Mesendoderm (in vitro differentiated cells): ENCODE results near the gene SFXN3.

Source experiments
- DNase-seq: peaks from one replicate; pipeline ENCODE4 v3.0.0; 2013
- H2AK5ac ChIP-seq: 2 replicates; pipeline ENCODE4 v1.6.1; 2013; ENCODE audit warnings: low read length, inconsistent platforms
- H2BK120ac ChIP-seq: 2 replicates; pipeline ENCODE4 v1.6.1; 2013; ENCODE audit warnings: low read depth, mild to moderate bottlenecking, low read length, moderate library complexity, mixed read lengths
- H2BK15ac ChIP-seq: replicated peaks from 2 replicates; pipeline ENCODE4 v1.6.1; 2013; ENCODE audit warnings: low read depth, mild to moderate bottlenecking, moderate library complexity
- H2BK5ac ChIP-seq: 2 replicates; pipeline ENCODE4 v1.6.1; 2013; ENCODE audit warnings: low read length, inconsistent platforms
- H3K18ac ChIP-seq: 2 replicates; pipeline ENCODE4 v1.6.1; 2013; ENCODE audit warnings: mild to moderate bottlenecking, low read length, mixed read lengths
- H3K23ac ChIP-seq: one replicate; pipeline ENCODE4 v1.6.1; 2013; ENCODE audit warnings: low read length
- H3K27ac ChIP-seq: 2 replicates; pipeline ENCODE4 v1.5.1; 2013; ENCODE audit warnings: low read depth, mild to moderate bottlenecking, inconsistent platforms, low read length, moderate library complexity
- H3K27me3 ChIP-seq: 2 replicates; pipeline ENCODE4 v1.6.1; 2013; ENCODE audit warnings: low read length, control low read depth, mild to moderate bottlenecking, inconsistent platforms; ENCODE audit not compliant: insufficient read depth, poor library complexity
- H3K36me3 ChIP-seq: 2 replicates; pipeline ENCODE4 v1.6.1; 2013; ENCODE audit warnings: low read length, inconsistent platforms; ENCODE audit not compliant: control insufficient read depth, insufficient read depth
- H3K4ac ChIP-seq: one replicate; pipeline ENCODE4 v1.6.1; 2013; ENCODE audit warnings: low read depth, mild to moderate bottlenecking, low read length, moderate library complexity
- H3K4me1 ChIP-seq: 2 replicates; pipeline ENCODE4 v1.6.1; 2013; ENCODE audit warnings: low read depth, low read length, inconsistent platforms; ENCODE audit not compliant: control insufficient read depth
- H3K4me2 ChIP-seq: 2 replicates; pipeline ENCODE4 v1.6.1; 2013; ENCODE audit warnings: low read length
- H3K4me3 ChIP-seq: 2 replicates; pipeline ENCODE4 v1.5.1; 2013; ENCODE audit warnings: mild to moderate bottlenecking, low read length
- H3K56ac ChIP-seq: one replicate; pipeline ENCODE4 v1.6.1; 2013; ENCODE audit warnings: low read length
- H3K79me1 ChIP-seq: 2 replicates; pipeline ENCODE4 v1.6.1; 2013; ENCODE audit warnings: low read length, inconsistent platforms
- H3K79me2 ChIP-seq: 2 replicates; pipeline ENCODE4 v1.6.1; 2013; ENCODE audit warnings: mild to moderate bottlenecking, low read length; ENCODE audit not compliant: control insufficient read depth, insufficient read depth
- H3K9ac ChIP-seq: 2 replicates; pipeline ENCODE4 v1.6.1; 2013; ENCODE audit warnings: low read length, inconsistent platforms
- H4K5ac ChIP-seq: one replicate; pipeline ENCODE4 v1.6.1; 2013; ENCODE audit warnings: low read length
- H4K8ac ChIP-seq: one replicate; pipeline ENCODE4 v1.6.1; 2013; ENCODE audit warnings: low read depth, mild to moderate bottlenecking, control low read depth, low read length, moderate library complexity
- WGBS: extraction: QIAGEN DNeasy Blood & Tissue Kit; methylation state at CpG from one replicate; pipeline ENCODE4 v1.1.7; 2013; ENCODE audit warnings: low lambda C conversion rate, missing lambda C conversion rate; ENCODE audit not compliant: insufficient coverage; ENCODE audit errors: extremely low coverage; 5-methylcytosine and 5-hydroxymethylcytosine counted together

Gene SFXN3

GRCh38 chr10:101046332-101047238 lies 15.6 kb downstream of the SFXN3 start:
- peak overlapping the region; percentile 17 for H3K56ac ChIP-seq
- H3K4me1 ChIP-seq = peaks cover 9% of the 10 kb centered on the region
- H3K27me3 ChIP-seq = peaks cover 45% of the 10 kb centered on the region
- H2BK120ac ChIP-seq = no peak overlapping the region
- DNase-seq = peak; percentile 53
- no peak overlapping the region for H4K8ac ChIP-seq
- H3K18ac ChIP-seq = no peak overlapping the region
- no peaks in the 10 kb centered on the region for H3K36me3 ChIP-seq
- H2BK15ac ChIP-seq = no peak overlapping the region
- no CpG with 5 or more reads among the region's 25 CpGs for WGBS
- H3K4ac ChIP-seq = no peak overlapping the region
- peak overlapping the region; percentile 34 for H3K9ac ChIP-seq
- no peak overlapping the region for H2AK5ac ChIP-seq
- H3K23ac ChIP-seq = no peak overlapping the region
- H3K4me3 ChIP-seq = no peak overlapping the region
- H3K27ac ChIP-seq = no peak overlapping the region
- H3K4me2 ChIP-seq = no peak overlapping the region
- H2BK5ac ChIP-seq = no peak overlapping the region
- no peaks in the 10 kb centered on the region for H3K79me1 ChIP-seq
- no peaks in the 10 kb centered on the region for H3K79me2 ChIP-seq
- no peak overlapping the region for H4K5ac ChIP-seq

DNA sequence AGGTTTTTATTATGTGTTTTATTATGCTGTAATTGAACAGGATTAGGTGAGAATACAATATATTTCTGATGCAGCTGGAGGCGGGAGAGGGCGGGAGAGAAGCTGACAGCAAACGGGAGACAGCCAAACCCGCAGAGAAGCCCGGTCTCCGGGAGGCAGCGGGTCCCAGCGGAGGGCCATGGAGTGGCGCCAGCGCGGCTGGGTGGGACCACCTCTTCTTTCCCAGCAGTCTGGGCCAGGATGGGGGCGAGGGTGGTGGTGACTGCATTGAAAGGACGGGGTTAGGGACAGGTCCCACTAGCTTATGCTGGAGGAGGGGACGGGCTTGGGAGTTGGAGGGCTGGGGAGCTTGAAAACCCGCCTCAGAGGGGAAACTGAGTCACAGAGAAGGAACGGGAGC lies 16.2 kb downstream of the SFXN3 start:
- Histone ChIP-seq H3K4ac (no peak overlapping the region), H3K23ac (no peak overlapping the region), H3K18ac (no peak overlapping the region), H3K56ac (no peak overlapping the region), H4K8ac (no peak overlapping the region), H4K5ac (no peak overlapping the region), H2BK5ac (no peak overlapping the region), H3K79me1 (no peaks in the 10 kb centered on the region), H3K4me3 (no peak overlapping the region), H3K27me3 (peaks cover 45% of the 10 kb centered on the region), H3K27ac (no peak overlapping the region), H3K9ac (no peak overlapping the region), H2BK120ac (no peak overlapping the region), H3K36me3 (no peaks in the 10 kb centered on the region), H3K4me1 (peaks cover 8% of the 10 kb centered on the region), H3K79me2 (no peaks in the 10 kb centered on the region), H3K4me2 (no peak overlapping the region), H2AK5ac (no peak overlapping the region), H2BK15ac (no peak overlapping the region)
- DNase-seq = no peak
- no CpG with 5 or more reads among the region's 16 CpGs for WGBS

GRCh38 chr10:101047961-101048892 lies 17.2 kb downstream of the SFXN3 start:
- Histone ChIP-seq H3K79me2 (no peaks in the 10 kb centered on the region), H2BK5ac (no peak overlapping the region), H2BK15ac (no peak overlapping the region), H3K9ac (no peak overlapping the region), H3K36me3 (no peaks in the 10 kb centered on the region), H3K56ac (no peak overlapping the region), H2AK5ac (no peak overlapping the region), H3K23ac (no peak overlapping the region), H3K4me1 (peaks cover 6% of the 10 kb centered on the region), H4K5ac (no peak overlapping the region), H3K4me2 (no peak overlapping the region), H3K27me3 (peaks cover 45% of the 10 kb centered on the region), H3K79me1 (no peaks in the 10 kb centered on the region), H3K18ac (no peak overlapping the region), H2BK120ac (no peak overlapping the region), H3K4ac (no peak overlapping the region), H4K8ac (no peak overlapping the region), H3K4me3 (no peak overlapping the region), H3K27ac (no peak overlapping the region)
- WGBS = no CpG with 5 or more reads among the region's 62 CpGs
- DNase-seq = peak; percentile 71

DNA sequence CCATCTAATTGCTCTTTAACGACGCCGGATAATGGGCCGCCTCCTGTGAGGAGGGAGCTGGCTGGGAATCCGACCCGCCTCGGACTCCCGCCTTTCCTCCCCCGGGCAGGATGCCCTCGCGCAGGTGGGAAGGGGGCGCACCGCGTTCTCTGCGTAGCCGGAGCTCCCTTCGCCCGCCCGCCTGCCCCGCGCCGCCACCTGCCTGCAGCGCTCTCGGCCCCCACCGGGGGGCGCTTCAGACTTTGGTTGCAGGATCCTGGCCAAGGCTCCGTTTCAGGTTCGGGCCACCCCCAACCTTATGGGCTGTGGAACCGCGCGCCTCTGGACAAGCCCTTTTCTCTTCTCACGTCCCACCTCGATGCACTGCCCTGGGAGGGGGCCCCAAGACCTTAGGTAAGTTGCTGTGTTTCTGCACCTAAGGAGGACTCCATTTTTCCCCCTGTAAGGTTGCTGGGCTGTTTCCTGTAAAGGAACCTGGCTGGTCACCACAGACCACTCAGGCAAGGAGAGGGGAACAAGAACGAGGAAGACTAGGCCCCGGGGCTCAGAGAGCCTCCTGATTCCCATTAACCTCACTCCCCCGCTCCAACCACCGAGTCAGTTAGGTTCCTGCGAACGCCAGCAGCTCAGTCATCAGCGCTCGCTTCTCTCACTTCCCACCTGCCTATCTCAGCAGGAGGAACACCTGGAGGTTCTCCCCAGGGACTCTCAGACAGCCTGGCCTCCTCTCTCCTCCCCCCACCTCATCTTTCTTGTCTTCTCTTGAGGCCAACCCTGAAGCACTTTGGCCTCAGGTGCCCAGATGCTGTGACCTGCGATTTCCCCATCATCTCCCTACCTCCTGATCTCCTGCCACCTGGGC lies 19.4 kb downstream of the SFXN3 start:
- DNase-seq = peak; percentile 76
- WGBS = no CpG with 5 or more reads among the region's 42 CpGs

GRCh38 chr10:101052285-101052684 lies 21.3 kb downstream of the SFXN3 start:
- Histone ChIP-seq H3K79me1 (no peaks in the 10 kb centered on the region), H4K5ac (no peak overlapping the region), H3K18ac (no peak overlapping the region), H3K4me1 (peaks cover 2% of the 10 kb centered on the region), H3K4me3 (no peak overlapping the region), H3K4ac (no peak overlapping the region), H3K4me2 (no peak overlapping the region), H3K23ac (no peak overlapping the region), H2BK120ac (no peak overlapping the region), H2BK5ac (no peak overlapping the region), H3K27ac (no peak overlapping the region), H3K79me2 (no peaks in the 10 kb centered on the region), H3K56ac (no peak overlapping the region), H3K9ac (no peak overlapping the region), H3K27me3 (peaks cover 29% of the 10 kb centered on the region), H4K8ac (no peak overlapping the region), H2BK15ac (no peak overlapping the region), H3K36me3 (no peaks in the 10 kb centered on the region), H2AK5ac (no peak overlapping the region)
- WGBS = no CpG with 5 or more reads among the region's 3 CpGs
- no peak for DNase-seq

More for the DNA sequence above, 19.4 kb downstream of the SFXN3 start:
- Histone ChIP-seq H3K4me1 (peaks cover 3% of the 10 kb centered on the region), H4K8ac (no peak overlapping the region), H3K23ac (no peak overlapping the region), H3K79me1 (no peaks in the 10 kb centered on the region), H2BK5ac (no peak overlapping the region), H2BK120ac (no peak overlapping the region), H2BK15ac (no peak overlapping the region), H3K27me3 (peaks cover 40% of the 10 kb centered on the region), H4K5ac (no peak overlapping the region), H3K4me2 (no peak overlapping the region), H2AK5ac (no peak overlapping the region), H3K36me3 (no peaks in the 10 kb centered on the region), H3K4ac (no peak overlapping the region), H3K27ac (no peak overlapping the region), H3K9ac (peak overlapping the region; percentile 40), H3K18ac (no peak overlapping the region), H3K56ac (peak overlapping the region; percentile 49), H3K79me2 (no peaks in the 10 kb centered on the region), H3K4me3 (no peak overlapping the region)
